ENCODE measurements around the gene BCAS3. TPM values are rescaled to one million over a fixed set of nuclear protein-coding genes. Genes with fewer than 3 reads are reported as not detected.
A peak's percentile ranks its signal among the peaks of the same experiment; 100 is the strongest.

Gene BCAS3
- total and polyA plus RNA-seq, 2 donors = 6.9 to 12.4 TPM

GRCh38 chr17:61316633-61317032 is 639.0 kb downstream of the BCAS3 start:
- Histone ChIP-seq H3K36me3 (ENCODE audit: control insufficient read depth in 2 of 2, insufficient read depth in 2 of 2, low read length in 1 of 2) (no peaks in the 10 kb centered on the region), H3K4me3 (ENCODE audit: low read length in 2 of 2) (no peak overlapping the region), H3K27ac (ENCODE audit: low read depth in 1 of 2, low read length in 1 of 2) (no peak overlapping the region), H3K4me1 (ENCODE audit: control insufficient read depth in 2 of 2, insufficient read depth in 2 of 2, low read length in 2 of 2) (no peaks in the 10 kb centered on the region), H3K9me3 (ENCODE audit: control insufficient read depth in 2 of 2, insufficient read depth in 1 of 2, low read length in 1 of 2) (no peaks in the 10 kb centered on the region), H3K27me3 (ENCODE audit: control insufficient read depth in 2 of 2, insufficient read depth in 1 of 2, low read length in 1 of 2) (no peaks in the 10 kb centered on the region)
- WGBS = 98% methylated on average over 6 of the region's 6 CpGs
- DNase-seq (ENCODE audit: low read depth in 6 of 9, low spot score in 9 of 9) = no peak

- WGBS = 98% methylated on average over 11 of the region's 11 CpGs
- DNase-seq (ENCODE audit: low read depth in 6 of 9, low spot score in 9 of 9) = no peak
- H3K27ac ChIP-seq (ENCODE audit: low read depth in 1 of 2, low read length in 1 of 2) = no peak overlapping the region
- H3K9me3 ChIP-seq (ENCODE audit: control insufficient read depth in 2 of 2, insufficient read depth in 1 of 2, low read length in 1 of 2) = no peaks in the 10 kb centered on the region
- no peak overlapping the region for H3K4me3 ChIP-seq (ENCODE audit: low read length in 2 of 2)
- H3K4me1 ChIP-seq (ENCODE audit: control insufficient read depth in 2 of 2, insufficient read depth in 2 of 2, low read length in 2 of 2) = no peaks in the 10 kb centered on the region
- H3K27me3 ChIP-seq (ENCODE audit: control insufficient read depth in 2 of 2, insufficient read depth in 1 of 2, low read length in 1 of 2) = no peaks in the 10 kb centered on the region
- no peaks in the 10 kb centered on the region for H3K36me3 ChIP-seq (ENCODE audit: control insufficient read depth in 2 of 2, insufficient read depth in 2 of 2, low read length in 1 of 2)
These were observed 640.1 kb downstream of the BCAS3 start for GRCh38 chr17:61317779-61318178.

GRCh38 chr17:61318684-61319098 is 641.0 kb downstream of the BCAS3 start:
- H3K4me3 ChIP-seq (ENCODE audit: low read length in 2 of 2) = no peak overlapping the region
- H3K9me3 ChIP-seq (ENCODE audit: control insufficient read depth in 2 of 2, insufficient read depth in 1 of 2, low read length in 1 of 2) = no peaks in the 10 kb centered on the region
- 95% methylated on average over 5 of the region's 5 CpGs for WGBS
- no peaks in the 10 kb centered on the region for H3K27me3 ChIP-seq (ENCODE audit: control insufficient read depth in 2 of 2, insufficient read depth in 1 of 2, low read length in 1 of 2)
- no peaks in the 10 kb centered on the region for H3K36me3 ChIP-seq (ENCODE audit: control insufficient read depth in 2 of 2, insufficient read depth in 2 of 2, low read length in 1 of 2)
- no peak overlapping the region for H3K27ac ChIP-seq (ENCODE audit: low read depth in 1 of 2, low read length in 1 of 2)
- no peaks in the 10 kb centered on the region for H3K4me1 ChIP-seq (ENCODE audit: control insufficient read depth in 2 of 2, insufficient read depth in 2 of 2, low read length in 2 of 2)
- DNase-seq (ENCODE audit: low read depth in 6 of 9, low spot score in 9 of 9) = no peak

- DNase-seq (ENCODE audit: low read depth in 6 of 9, low spot score in 9 of 9) = no peak
- Histone ChIP-seq H3K9me3 (ENCODE audit: control insufficient read depth in 2 of 2, insufficient read depth in 1 of 2, low read length in 1 of 2) (no peaks in the 10 kb centered on the region), H3K27ac (ENCODE audit: low read depth in 1 of 2, low read length in 1 of 2) (no peak overlapping the region), H3K27me3 (ENCODE audit: control insufficient read depth in 2 of 2, insufficient read depth in 1 of 2, low read length in 1 of 2) (no peaks in the 10 kb centered on the region), H3K4me3 (ENCODE audit: low read length in 2 of 2) (no peak overlapping the region), H3K36me3 (ENCODE audit: control insufficient read depth in 2 of 2, insufficient read depth in 2 of 2, low read length in 1 of 2) (no peaks in the 10 kb centered on the region), H3K4me1 (ENCODE audit: control insufficient read depth in 2 of 2, insufficient read depth in 2 of 2, low read length in 2 of 2) (peaks cover 0 to 7% of the 10 kb centered on the region in 2 donors)
- WGBS = 99% methylated on average over 6 of the region's 6 CpGs
These were observed 643.7 kb downstream of the BCAS3 start for GRCh38 chr17:61321344-61321743.

GRCh38 chr17:61322325-61323002 is 644.8 kb downstream of the BCAS3 start:
- Histone ChIP-seq H3K36me3 (ENCODE audit: control insufficient read depth in 2 of 2, insufficient read depth in 2 of 2, low read length in 1 of 2) (no peaks in the 10 kb centered on the region), H3K27me3 (ENCODE audit: control insufficient read depth in 2 of 2, insufficient read depth in 1 of 2, low read length in 1 of 2) (no peaks in the 10 kb centered on the region), H3K9me3 (ENCODE audit: control insufficient read depth in 2 of 2, insufficient read depth in 1 of 2, low read length in 1 of 2) (no peaks in the 10 kb centered on the region), H3K4me1 (ENCODE audit: control insufficient read depth in 2 of 2, insufficient read depth in 2 of 2, low read length in 2 of 2) (peaks cover 0 to 7% of the 10 kb centered on the region in 2 donors), H3K27ac (ENCODE audit: low read depth in 1 of 2, low read length in 1 of 2) (no peak overlapping the region), H3K4me3 (ENCODE audit: low read length in 2 of 2) (no peak overlapping the region)
- DNase-seq (ENCODE audit: low read depth in 6 of 9, low spot score in 9 of 9) = no peak
- 88% methylated on average over 4 of the region's 4 CpGs for WGBS

GRCh38 chr17:61323003-61323908 is 645.6 kb downstream of the BCAS3 start:
- Histone ChIP-seq H3K4me3 (ENCODE audit: low read length in 2 of 2) (no peak overlapping the region), H3K9me3 (ENCODE audit: control insufficient read depth in 2 of 2, insufficient read depth in 1 of 2, low read length in 1 of 2) (no peaks in the 10 kb centered on the region), H3K27me3 (ENCODE audit: control insufficient read depth in 2 of 2, insufficient read depth in 1 of 2, low read length in 1 of 2) (no peaks in the 10 kb centered on the region), H3K4me1 (ENCODE audit: control insufficient read depth in 2 of 2, insufficient read depth in 2 of 2, low read length in 2 of 2) (peaks cover 0 to 7% of the 10 kb centered on the region in 2 donors), H3K27ac (ENCODE audit: low read depth in 1 of 2, low read length in 1 of 2) (peak overlapping the region in 1 of 2 donors; percentile 47), H3K36me3 (ENCODE audit: control insufficient read depth in 2 of 2, insufficient read depth in 2 of 2, low read length in 1 of 2) (no peaks in the 10 kb centered on the region)
- DNase-seq (ENCODE audit: low read depth in 6 of 9, low spot score in 9 of 9) = no peak
- WGBS = 89% methylated on average over 13 of the region's 13 CpGs

- 93% methylated on average over 12 of the region's 12 CpGs for WGBS
- no peak overlapping the region for H3K27ac ChIP-seq (ENCODE audit: low read depth in 1 of 2, low read length in 1 of 2)
- peak in 1 of 9 donors; percentile 12 for DNase-seq (ENCODE audit: low read depth in 6 of 9, low spot score in 9 of 9)
These were observed 646.5 kb downstream of the BCAS3 start for GRCh38 chr17:61323909-61324868.

GRCh38 chr17:61324950-61325349 is 647.3 kb downstream of the BCAS3 start:
- H3K27ac ChIP-seq (ENCODE audit: low read depth in 1 of 2, low read length in 1 of 2) = no peak overlapping the region

More at GRCh38 chr17:61323909-61324868, 646.5 kb downstream of the BCAS3 start:
- peaks cover 0 to 7% of the 10 kb centered on the region in 2 donors for H3K4me1 ChIP-seq (ENCODE audit: control insufficient read depth in 2 of 2, insufficient read depth in 2 of 2, low read length in 2 of 2)
- H3K4me3 ChIP-seq (ENCODE audit: low read length in 2 of 2) = no peak overlapping the region
- no peaks in the 10 kb centered on the region for H3K36me3 ChIP-seq (ENCODE audit: control insufficient read depth in 2 of 2, insufficient read depth in 2 of 2, low read length in 1 of 2)
- no peaks in the 10 kb centered on the region for H3K27me3 ChIP-seq (ENCODE audit: control insufficient read depth in 2 of 2, insufficient read depth in 1 of 2, low read length in 1 of 2)
- no peaks in the 10 kb centered on the region for H3K9me3 ChIP-seq (ENCODE audit: control insufficient read depth in 2 of 2, insufficient read depth in 1 of 2, low read length in 1 of 2)

More at GRCh38 chr17:61324950-61325349, 647.3 kb downstream of the BCAS3 start:
- 94% methylated on average over 5 of the region's 5 CpGs for WGBS
- Histone ChIP-seq H3K36me3 (ENCODE audit: control insufficient read depth in 2 of 2, insufficient read depth in 2 of 2, low read length in 1 of 2) (no peaks in the 10 kb centered on the region), H3K4me1 (ENCODE audit: control insufficient read depth in 2 of 2, insufficient read depth in 2 of 2, low read length in 2 of 2) (peaks cover 0 to 7% of the 10 kb centered on the region in 2 donors), H3K9me3 (ENCODE audit: control insufficient read depth in 2 of 2, insufficient read depth in 1 of 2, low read length in 1 of 2) (no peaks in the 10 kb centered on the region), H3K4me3 (ENCODE audit: low read length in 2 of 2) (no peak overlapping the region), H3K27me3 (ENCODE audit: control insufficient read depth in 2 of 2, insufficient read depth in 1 of 2, low read length in 1 of 2) (no peaks in the 10 kb centered on the region)
- DNase-seq (ENCODE audit: low read depth in 6 of 9, low spot score in 9 of 9) = no peak
